GM19468 (cell line): ENCODE data around the gene TCF7.

ENCODE experiments used
- ATAC-seq: cut with Tn5 transposase; IDR thresholded peaks from one replicate; pipeline ENCODE4 v1.9.1; 2021; ENCODE audit warnings: mild to moderate bottlenecking, moderate library complexity, moderate number of reproducible peaks; ENCODE audit not compliant: unreplicated experiment; ENCODE audit errors: extremely low read depth

TCF7 gene

GRCh38 chr5:134113902-134114875 is at the start of gene TCF7:
Gene TCF7, plus strand, starts transcription at chr5:134114681. Its CDS starts 226 bp downstream, at chr5:134114907.
- peak; percentile 69 for ATAC-seq

- no peak for ATAC-seq
Observed at GRCh38 chr5:134069553-134069952, 44.9 kb upstream of the TCF7 start.

- no peak for ATAC-seq
Observed at GRCh38 chr5:134070725-134071613, 43.5 kb upstream of the TCF7 start.

- no peak for ATAC-seq
Observed at GRCh38 chr5:134071614-134072207, 42.8 kb upstream of the TCF7 start.

- ATAC-seq: no peak
Observed at GRCh38 chr5:134072471-134073210, 41.8 kb upstream of the TCF7 start.

GRCh38 chr5:134073404-134073803 is 41.1 kb upstream of the TCF7 start:
- no peak for ATAC-seq

GRCh38 chr5:134075102-134075501 is 39.4 kb upstream of the TCF7 start:
- ATAC-seq: no peak

GRCh38 chr5:134077926-134078580 is 36.4 kb upstream of the TCF7 start:
- no peak for ATAC-seq

GRCh38 chr5:134079748-134080581 is 34.5 kb upstream of the TCF7 start:
- no peak for ATAC-seq

GRCh38 chr5:134082264-134082992 is 32.1 kb upstream of the TCF7 start:
- ATAC-seq: no peak

GRCh38 chr5:134083517-134083916 is 31.0 kb upstream of the TCF7 start:
- ATAC-seq: no peak

- no peak for ATAC-seq
Observed at GRCh38 chr5:134084022-134084565, 30.4 kb upstream of the TCF7 start.

GRCh38 chr5:134084570-134084969 is 29.9 kb upstream of the TCF7 start:
- ATAC-seq: no peak

GRCh38 chr5:134085411-134085810 is 29.1 kb upstream of the TCF7 start:
- ATAC-seq: no peak

GRCh38 chr5:134086225-134086942 is 28.1 kb upstream of the TCF7 start:
- no peak for ATAC-seq

- no peak for ATAC-seq
Observed at GRCh38 chr5:134086943-134087305, 27.6 kb upstream of the TCF7 start.

- no peak for ATAC-seq
Observed at GRCh38 chr5:134088291-134088690, 26.2 kb upstream of the TCF7 start.
